HG03565 (cell line): Measurements from ENCODE around the gene SNTG2.
A peak's percentile ranks its signal among the peaks of the same experiment; 100 is the strongest.

Experiments used
- ATAC-seq: cut with Tn5 transposase; IDR thresholded peaks from one replicate; pipeline ENCODE4 v1.9.1; 2021; ENCODE audit warnings: mild to moderate bottlenecking, moderate library complexity; ENCODE audit not compliant: unreplicated experiment

SNTG2 gene

GRCh38 chr2:951224-952006, 766 bp downstream of the SNTG2 start:
- ATAC-seq = no peak

GRCh38 chr2:953408-953807, 2.8 kb downstream of the SNTG2 start:
- no peak for ATAC-seq

DNA sequence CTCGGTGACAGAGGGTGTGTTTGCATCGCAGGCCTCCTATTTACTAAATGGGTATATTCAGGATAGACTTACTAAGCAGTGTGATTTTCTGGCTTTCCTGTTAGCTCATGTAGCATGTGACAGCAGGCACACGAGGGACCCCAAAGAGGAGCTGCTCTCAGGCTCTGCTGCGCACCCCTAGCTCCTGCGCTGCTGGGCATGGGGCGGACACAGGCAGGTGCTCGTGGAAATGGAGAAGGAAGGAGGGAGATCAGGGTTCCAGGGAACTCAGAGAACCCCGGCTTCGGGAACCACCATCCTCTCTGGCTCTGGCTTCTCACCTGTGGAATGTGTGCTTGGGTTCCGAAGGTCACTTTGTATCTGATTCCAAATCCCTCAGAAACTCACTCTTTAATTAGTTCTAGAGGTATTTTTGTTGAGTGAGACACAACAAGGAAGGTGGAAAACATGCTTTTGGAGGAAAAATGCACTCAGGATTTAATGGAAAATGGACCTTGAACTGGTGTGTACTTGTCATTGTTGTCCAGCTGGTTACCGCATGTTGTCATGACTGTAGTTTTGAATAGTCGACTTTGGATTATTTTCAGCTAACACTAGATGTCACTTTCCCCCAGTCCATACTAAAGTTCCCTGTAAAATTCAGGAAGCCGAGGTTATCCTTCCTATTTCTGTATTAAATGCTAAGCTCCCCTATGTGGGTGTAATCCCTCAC, 3.5 kb downstream of the SNTG2 start:
- no peak for ATAC-seq

- ATAC-seq = no peak
Observed at GRCh38 chr2:954687-955000, 4.0 kb downstream of the SNTG2 start.

DNA sequence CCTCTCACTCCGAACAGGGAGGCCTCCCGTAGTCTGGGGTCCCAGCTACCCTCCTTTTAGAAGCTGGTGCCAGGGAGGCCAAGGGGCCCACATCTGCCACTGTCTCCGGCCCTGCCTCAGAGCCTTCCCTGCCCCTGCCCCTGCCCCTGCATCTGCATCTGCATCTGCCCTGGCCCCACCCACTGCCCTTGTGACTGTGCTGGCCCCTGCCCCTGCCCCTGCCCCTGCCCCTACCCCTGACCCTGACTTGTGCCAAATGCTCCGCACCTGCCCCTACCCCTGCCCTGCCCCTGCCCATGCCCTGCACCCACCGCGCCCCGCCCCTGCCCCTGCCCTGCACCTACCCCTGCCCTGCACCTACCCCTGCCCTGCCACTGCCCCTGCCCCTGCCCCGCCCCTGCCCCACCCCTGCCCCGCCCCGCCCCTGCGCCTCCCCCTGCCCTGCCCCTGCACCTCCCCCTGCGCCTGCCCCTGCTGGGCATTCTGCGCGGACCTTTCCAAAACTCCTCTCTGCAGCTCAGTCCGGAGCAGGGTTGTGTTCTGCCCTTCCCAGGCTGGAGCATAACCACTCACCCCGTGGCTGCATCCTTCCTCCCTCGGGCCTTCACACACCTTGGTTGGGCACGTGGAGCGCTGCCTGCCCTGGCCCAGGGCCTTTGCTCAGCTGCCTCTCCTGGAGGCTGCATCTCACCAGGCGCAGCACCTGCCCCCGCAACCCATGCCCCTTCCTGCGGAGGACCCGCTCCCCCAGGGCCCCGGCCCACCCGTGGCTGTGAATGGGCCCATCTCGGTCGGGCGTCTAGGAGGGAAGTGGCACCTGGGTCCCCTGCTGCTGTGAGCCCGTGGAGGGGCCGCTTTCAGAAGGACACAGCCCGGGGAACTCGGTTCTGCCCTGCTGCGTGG, 5.4 kb downstream of the SNTG2 start:
- no peak for ATAC-seq

- no peak for ATAC-seq
Observed at GRCh38 chr2:959457-959856, 8.8 kb downstream of the SNTG2 start.

GRCh38 chr2:960061-960736, 9.6 kb downstream of the SNTG2 start:
- no peak for ATAC-seq

- ATAC-seq = no peak
Observed at GRCh38 chr2:961786-962185, 11.1 kb downstream of the SNTG2 start.

- ATAC-seq = no peak
Observed at GRCh38 chr2:963876-964275, 13.2 kb downstream of the SNTG2 start.

DNA sequence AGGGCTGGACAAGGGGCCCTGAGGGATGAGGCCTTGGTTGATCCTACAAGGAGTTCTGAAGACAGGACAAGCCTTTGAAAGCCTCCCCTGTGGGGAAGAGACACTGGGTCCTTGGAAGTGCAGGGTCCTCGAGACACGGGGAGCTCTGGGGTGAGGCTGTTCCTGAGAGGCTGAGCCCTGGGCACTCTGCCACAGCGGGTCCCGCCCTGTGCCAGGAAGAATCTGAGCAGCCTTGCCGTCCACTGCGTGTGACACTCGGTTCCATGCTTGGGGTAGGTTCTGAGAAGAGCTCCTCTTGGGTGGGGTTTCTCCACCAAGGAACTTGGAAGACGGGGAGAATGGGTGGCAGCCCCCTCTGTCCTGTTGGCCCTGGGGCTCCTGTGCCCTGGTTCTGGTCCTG, 13.9 kb downstream of the SNTG2 start:
- ATAC-seq = no peak

GRCh38 chr2:965640-966147, 15.0 kb downstream of the SNTG2 start:
- ATAC-seq = no peak

DNA sequence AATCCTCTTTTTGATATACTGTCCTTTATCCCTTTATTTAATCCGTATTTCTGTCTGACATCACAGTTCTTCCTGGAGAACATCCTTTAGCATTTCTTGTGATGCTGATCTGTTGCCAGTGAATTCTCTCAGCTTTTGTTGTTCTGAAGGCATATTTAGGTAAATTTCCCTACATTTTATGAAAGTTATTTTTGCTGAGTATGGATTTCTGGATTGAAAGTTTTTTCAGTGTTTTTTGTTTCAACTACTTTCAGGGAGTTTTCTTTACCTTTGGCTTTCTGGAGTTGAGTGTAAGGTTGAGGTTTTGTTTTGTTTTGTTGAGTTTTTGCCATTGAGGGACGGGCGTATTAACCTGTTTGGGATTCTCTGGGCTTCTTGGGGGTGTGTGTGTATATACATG, 22.5 kb downstream of the SNTG2 start:
- no peak for ATAC-seq

- ATAC-seq = peak; percentile 56
Observed at GRCh38 chr2:974054-974453, 23.4 kb downstream of the SNTG2 start.

- no peak for ATAC-seq
Observed at GRCh38 chr2:974502-974901, 23.9 kb downstream of the SNTG2 start.

DNA sequence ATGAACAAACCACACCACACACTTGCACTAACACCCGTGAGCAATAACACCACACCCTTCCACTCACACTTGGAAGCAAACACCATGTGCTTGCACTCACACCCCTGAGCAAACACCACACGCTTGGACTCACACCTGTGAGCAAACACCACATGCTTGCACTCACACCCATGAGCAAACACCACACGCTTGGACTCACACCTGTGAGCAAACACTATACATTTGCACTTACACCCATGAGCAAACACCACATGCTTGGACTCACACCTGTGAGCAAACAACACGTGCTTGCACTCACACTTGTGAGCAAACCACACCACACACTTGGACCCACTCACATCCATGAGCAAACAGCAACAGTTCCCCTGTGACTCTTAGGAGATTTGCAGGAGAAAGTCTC, 24.4 kb downstream of the SNTG2 start:
- no peak for ATAC-seq

GRCh38 chr2:979069-979928, 28.6 kb downstream of the SNTG2 start:
- no peak for ATAC-seq

GRCh38 chr2:980176-980575, 29.5 kb downstream of the SNTG2 start:
- no peak for ATAC-seq

- no peak for ATAC-seq
Observed at GRCh38 chr2:981258-981657, 30.6 kb downstream of the SNTG2 start.

GRCh38 chr2:981759-982158, 31.1 kb downstream of the SNTG2 start:
- no peak for ATAC-seq

GRCh38 chr2:985317-985898, 34.8 kb downstream of the SNTG2 start:
- ATAC-seq = no peak
